AG10803 (cell line): ENCODE data around the gene CCDC117.
"Not testable (repeated sequence)": the region's sequence is repeated elsewhere in the genome, so short reads cannot be mapped to it uniquely, and the experiment has no call there.

Experiments
- DNase-seq: peaks from one replicate; pipeline ENCODE4 v3.0.0; 2010; ENCODE audit warnings: low read depth
- H3K4me3 ChIP-seq: 2 replicates; pipeline ENCODE4 v1.5.1; 2011; ENCODE audit warnings: mild to moderate bottlenecking, low read length, control low read depth
- TF ChIP-seq, protein P1 (sequence below): conservative IDR thresholded peaks from 2 replicates; pipeline ENCODE4 v1.5.1; 2011; ENCODE audit warnings: mild to moderate bottlenecking, low read length, control low read depth, inconsistent platforms

The CCDC117 gene

DNA sequence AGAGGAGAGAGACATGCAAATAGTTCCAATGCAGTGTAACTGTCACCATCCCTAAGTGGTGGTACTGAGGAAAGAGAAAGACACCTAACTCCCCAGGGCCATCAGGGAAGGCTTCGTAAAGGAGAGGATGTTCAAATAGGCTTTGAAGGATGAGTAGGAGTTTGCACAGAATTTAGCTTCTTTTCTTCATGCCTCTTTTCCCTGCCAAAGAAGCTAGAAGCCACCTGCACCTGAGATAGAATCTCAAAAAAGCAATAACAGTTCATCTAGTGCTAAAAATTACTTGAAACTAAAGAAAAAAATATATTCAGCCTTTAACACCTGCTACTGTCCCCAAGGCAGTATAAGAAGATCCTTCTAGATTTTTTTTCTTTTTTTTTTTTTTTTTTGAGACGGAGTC lies 44.6 kb downstream of the CCDC117 start:
- H3K4me3 ChIP-seq: no peak overlapping the region
- no peak for DNase-seq
- TF ChIP-seq, protein P1, sequence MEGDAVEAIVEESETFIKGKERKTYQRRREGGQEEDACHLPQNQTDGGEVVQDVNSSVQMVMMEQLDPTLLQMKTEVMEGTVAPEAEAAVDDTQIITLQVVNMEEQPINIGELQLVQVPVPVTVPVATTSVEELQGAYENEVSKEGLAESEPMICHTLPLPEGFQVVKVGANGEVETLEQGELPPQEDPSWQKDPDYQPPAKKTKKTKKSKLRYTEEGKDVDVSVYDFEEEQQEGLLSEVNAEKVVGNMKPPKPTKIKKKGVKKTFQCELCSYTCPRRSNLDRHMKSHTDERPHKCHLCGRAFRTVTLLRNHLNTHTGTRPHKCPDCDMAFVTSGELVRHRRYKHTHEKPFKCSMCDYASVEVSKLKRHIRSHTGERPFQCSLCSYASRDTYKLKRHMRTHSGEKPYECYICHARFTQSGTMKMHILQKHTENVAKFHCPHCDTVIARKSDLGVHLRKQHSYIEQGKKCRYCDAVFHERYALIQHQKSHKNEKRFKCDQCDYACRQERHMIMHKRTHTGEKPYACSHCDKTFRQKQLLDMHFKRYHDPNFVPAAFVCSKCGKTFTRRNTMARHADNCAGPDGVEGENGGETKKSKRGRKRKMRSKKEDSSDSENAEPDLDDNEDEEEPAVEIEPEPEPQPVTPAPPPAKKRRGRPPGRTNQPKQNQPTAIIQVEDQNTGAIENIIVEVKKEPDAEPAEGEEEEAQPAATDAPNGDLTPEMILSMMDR: no peak

DNA sequence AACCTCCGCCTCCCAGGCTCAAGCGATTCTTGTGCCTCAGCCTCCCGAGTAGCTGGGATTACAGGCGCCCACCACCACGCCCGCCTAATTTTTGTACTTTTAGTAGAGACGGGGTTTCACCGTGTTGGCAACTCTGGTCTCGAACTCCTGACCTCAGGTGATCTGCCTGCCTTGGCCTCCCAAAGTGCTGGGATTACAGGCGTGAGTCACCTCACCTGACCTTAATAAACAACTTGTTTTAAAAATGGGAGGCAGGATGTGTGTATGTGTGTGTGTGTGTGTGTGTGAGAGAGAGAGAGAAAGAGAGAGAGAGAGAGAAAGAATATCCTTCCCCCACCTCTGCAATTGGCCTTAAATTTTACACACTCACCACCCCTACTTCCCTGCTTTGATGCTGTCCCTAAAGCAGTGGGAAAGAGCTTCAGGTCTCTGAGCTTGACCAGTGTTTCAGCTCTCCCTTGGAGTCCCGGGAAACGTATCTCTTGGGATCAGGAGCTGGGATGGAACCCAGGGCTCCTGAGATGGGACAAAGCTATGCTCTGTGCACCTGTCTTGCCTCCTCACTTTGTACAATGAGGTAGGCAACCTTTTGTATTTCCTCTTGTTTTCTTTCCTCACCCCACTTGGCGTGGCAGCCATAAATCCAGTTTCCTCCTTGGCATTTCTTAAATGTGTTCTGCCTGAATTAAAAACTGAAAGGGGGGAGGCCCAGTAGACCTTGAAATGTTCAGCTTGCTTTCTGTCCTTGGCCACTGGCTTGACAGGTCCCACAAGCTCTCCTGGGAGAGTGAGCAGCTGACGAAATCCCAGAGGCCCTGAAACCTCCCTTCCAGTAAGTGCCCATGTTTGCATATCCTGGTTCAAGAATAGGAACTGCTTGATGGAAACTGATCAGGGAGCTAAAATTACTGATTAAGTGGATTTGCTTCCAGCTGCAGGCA lies 45.7 kb downstream of the CCDC117 start:
- no peak overlapping the region for H3K4me3 ChIP-seq
- TF ChIP-seq, protein P1: no peak
- no peak for DNase-seq

DNA sequence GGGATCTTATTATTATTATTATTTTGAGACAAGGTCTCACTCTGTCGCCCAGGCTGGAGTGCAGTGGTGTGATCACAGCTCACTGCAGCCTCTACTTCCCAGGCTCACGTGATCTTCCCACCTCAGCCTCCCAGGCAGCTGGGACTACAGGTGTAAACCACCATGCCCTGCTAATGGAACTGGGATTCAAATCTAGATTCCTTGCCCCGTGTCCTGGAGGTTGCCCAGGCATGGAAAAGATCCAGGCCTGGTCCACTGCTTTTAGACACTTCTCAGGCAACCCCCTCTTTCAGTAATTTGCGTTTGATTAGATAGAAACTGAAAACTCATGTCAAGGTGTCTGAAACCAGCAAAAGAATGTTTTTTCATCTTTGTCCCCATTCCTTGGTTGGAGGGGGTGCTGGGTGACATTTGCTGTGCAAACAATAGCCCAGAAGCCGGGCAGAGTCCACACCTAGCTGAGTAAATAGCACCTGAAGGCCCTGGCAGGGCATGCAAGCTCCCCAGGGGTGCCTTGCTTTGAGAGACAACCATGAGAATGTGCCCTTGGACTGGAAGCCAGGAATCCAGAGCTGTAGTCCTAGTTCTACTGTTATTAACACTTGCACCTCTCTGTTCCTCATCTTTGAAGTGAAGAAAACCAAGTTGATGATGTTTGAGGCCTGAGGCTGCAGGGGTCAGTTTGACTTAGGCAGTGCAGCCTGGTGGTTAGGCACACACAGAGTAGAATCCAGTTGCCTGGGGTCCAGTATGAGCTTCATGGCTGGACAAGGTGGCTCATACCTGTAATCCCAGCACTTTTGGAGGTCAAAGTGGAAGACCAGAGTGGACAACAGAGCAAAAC lies 47.0 kb downstream of the CCDC117 start:
- no peak for DNase-seq
- H3K4me3 ChIP-seq: no peak overlapping the region
- TF ChIP-seq, protein P1: no peak

DNA sequence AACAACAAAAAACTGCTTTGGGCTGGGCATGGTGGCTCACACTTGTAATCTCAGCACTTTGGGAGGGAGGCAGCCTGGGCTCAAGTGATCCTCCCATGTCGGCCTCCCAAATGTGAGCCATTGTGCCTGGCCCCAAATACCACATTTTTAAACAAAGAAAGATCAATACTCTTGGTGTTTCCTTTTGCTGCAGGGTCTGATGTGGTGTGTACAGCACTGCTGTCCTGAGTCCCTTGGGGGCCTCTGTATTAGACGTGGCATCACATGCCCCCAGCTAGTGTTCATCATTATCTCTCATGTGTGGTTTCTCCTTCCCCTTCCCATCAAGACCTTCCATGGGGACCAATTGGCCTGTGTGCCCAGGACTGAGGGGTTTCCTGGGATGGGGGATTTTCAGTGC lies 48.4 kb downstream of the CCDC117 start:
- H3K4me3 ChIP-seq: no peak overlapping the region
- TF ChIP-seq, protein P1: no peak
- DNase-seq: no peak

DNA sequence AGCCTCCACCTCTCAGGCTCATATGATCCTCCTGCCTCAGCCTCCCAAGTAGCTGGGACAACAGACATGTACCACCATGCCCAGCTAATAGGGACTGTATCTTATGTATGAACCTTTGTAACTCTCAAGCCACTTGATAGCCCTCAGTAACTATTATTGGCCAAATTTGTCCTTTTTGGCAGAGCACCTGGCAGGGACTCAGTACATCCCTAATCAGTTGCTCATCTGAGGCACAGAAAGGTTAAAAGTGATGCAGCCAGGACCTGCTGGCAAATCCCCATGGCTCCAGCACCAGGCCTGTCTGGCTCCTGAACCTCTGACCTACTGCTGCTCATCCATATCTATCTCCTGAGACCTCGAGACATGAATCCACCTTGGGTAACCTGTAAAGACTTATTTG lies 49.0 kb downstream of the CCDC117 start:
- DNase-seq: no peak
- TF ChIP-seq, protein P1: no peak
- H3K4me3 ChIP-seq: no peak overlapping the region

DNA sequence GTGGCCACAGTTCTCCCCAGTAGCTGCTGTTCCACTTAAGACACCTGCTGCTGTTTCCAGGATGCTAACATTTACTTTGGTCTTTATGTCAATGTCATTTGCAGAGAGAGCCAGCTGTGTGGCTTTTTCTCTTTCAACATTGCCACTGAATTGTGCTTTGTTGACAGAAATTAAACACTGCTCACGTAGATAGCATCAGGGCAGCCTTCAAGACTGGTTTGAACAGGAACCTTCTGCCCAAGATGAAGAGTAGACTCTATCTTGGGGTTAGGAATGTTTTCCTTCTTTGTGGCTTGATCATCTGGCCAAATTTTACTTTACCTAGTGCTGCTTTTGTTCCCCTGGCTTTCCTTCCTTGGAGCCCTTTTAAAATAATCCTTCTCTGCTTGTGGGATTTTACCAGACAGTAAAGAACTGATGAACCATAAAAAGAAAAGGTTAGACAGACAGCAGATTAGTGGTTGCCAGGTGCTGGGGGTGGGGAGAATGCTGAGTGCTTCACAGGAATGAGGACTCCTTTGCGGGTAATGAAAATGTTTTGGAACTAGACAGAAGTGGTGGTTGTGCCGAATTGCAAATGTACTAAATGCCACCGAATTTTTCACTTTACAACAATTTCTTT lies 50.5 kb downstream of the CCDC117 start:
- no peak overlapping the region for H3K4me3 ChIP-seq
- no peak for DNase-seq
- TF ChIP-seq, protein P1: no peak

DNA sequence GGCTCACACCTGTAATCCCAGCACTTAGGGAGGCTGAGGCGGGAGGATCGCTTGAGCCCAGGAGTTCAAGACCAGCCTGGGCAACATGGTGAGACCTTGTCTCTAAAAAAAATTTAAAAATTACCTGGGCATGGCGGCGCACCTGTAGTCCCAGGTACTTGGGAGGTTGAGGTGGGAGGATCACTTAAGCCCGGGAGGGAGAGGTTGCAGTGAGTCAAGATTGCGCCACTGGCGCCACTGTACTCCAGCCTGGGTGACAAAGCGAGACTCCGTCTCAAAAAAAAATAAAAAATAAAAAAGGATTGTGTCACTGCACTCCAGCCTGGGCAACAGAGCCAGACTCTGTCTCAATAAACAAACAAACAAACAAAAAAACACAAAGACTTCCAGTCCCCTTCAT lies 52.0 kb downstream of the CCDC117 start:
- not testable (repeated sequence) for H3K4me3 ChIP-seq, DNase-seq

DNA sequence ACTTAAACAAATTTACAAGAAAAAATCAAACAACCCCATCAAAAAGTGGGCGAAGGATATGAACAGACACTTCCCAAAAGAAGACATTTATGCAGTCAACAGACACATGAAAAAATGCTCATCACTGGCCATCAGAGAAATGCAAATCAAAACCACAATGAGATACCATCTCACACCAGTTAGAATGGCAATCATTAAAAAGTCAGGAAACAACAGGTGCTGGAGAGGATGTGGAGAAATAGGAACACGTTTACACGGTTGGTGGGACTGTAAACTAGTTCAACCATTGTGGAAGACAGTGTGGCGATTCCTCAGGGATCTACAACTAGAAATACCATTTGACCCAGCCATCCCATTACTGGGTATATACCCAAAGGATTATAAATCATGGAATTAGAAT lies 53.9 kb downstream of the CCDC117 start:
- not testable (repeated sequence) for DNase-seq, H3K4me3 ChIP-seq
